Endothelial cell of umbilical vein (primary cell): Measurements from ENCODE around the gene VIPR1.

ENCODE experiments used
- POLR2A ChIP-seq: IDR thresholded peaks from 2 replicates; pipeline ENCODE4 v1.6.1; 2012; ENCODE audit warnings: low read depth, mild to moderate bottlenecking, control low read depth, low read length
- TF ChIP-seq, protein P1 (sequence below): IDR thresholded peaks from 2 replicates; pipeline ENCODE4 v1.6.1; 2011; ENCODE audit not compliant: insufficient read depth, insufficient read length

DNA sequence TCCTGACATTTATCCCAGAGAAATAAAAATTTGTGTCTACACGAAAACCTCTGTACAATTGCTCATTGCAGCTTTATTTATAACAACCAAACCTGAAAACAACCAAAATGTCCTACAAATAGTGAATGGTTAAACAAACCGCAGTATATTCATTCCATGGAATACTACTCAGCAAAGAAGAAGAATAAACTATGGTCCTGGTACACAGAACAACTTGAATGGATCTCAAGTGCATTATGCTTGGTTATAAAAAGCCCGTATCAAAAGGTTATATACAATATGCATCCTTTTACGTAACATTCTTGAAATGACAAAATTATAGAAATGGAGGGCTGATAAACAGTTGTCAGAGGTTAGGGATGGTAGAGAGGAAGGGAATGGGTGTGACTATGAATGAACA is 75.6 kb downstream of the VIPR1 start:
- TF ChIP-seq POLR2A = no peak
- TF ChIP-seq, protein P1, sequence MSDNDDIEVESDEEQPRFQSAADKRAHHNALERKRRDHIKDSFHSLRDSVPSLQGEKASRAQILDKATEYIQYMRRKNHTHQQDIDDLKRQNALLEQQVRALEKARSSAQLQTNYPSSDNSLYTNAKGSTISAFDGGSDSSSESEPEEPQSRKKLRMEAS = no peak
